Measurements from ENCODE around the gene ZMYND8.

Gene ZMYND8

GRCh38 chr20:47306755-47307370 lies 49.6 kb downstream of the ZMYND8 start:
- POLR2A ChIA-PET, result no interaction called here
- TF ChIP-seq, protein P1, sequence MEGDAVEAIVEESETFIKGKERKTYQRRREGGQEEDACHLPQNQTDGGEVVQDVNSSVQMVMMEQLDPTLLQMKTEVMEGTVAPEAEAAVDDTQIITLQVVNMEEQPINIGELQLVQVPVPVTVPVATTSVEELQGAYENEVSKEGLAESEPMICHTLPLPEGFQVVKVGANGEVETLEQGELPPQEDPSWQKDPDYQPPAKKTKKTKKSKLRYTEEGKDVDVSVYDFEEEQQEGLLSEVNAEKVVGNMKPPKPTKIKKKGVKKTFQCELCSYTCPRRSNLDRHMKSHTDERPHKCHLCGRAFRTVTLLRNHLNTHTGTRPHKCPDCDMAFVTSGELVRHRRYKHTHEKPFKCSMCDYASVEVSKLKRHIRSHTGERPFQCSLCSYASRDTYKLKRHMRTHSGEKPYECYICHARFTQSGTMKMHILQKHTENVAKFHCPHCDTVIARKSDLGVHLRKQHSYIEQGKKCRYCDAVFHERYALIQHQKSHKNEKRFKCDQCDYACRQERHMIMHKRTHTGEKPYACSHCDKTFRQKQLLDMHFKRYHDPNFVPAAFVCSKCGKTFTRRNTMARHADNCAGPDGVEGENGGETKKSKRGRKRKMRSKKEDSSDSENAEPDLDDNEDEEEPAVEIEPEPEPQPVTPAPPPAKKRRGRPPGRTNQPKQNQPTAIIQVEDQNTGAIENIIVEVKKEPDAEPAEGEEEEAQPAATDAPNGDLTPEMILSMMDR (IDR thresholded peaks at IDR 0.05; ENCODE audit: control extremely low read depth, extremely low read depth, low read depth, missing control alignments), result no peak
- no peak for DNase-seq (ENCODE audit: extremely low spot score)
- CTCF ChIA-PET, result interaction anchor here (0.7 to 1.6 kb wide), 2 partner anchors 34 to 77 kb away, joined by 3 to 4 read pairs; no protein-coding TSS in a partner anchor

DNA sequence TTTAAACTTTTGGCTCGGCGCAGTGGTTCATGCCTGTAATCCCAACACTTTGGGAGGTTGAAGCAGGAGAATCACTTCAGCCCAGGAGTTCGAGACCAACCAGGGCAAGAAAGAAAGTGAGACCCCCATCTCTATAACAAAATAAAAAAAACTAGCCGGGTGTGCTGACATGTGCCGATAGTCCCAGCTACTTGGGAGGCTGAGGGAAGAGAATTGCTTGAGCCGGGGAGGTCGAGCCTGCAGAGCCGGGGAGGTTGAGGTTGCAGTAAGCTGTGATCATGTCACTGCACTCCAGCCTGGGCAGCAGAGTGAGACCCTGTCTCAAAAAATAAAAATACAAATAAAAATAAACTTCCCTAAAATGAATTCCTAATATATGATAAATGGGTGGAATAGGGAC lies 50.4 kb downstream of the ZMYND8 start:
- TF ChIP-seq, protein P1 (IDR thresholded peaks at IDR 0.05; ENCODE audit: control extremely low read depth, extremely low read depth, low read depth, missing control alignments), result no peak
- CTCF ChIA-PET, result interaction anchor here (0.7 to 1.6 kb wide), 2 partner anchors 33 to 78 kb away, joined by 3 to 4 read pairs; no protein-coding TSS in a partner anchor
- POLR2A ChIA-PET, result no interaction called here
- DNase-seq (ENCODE audit: extremely low spot score), result no peak

DNA sequence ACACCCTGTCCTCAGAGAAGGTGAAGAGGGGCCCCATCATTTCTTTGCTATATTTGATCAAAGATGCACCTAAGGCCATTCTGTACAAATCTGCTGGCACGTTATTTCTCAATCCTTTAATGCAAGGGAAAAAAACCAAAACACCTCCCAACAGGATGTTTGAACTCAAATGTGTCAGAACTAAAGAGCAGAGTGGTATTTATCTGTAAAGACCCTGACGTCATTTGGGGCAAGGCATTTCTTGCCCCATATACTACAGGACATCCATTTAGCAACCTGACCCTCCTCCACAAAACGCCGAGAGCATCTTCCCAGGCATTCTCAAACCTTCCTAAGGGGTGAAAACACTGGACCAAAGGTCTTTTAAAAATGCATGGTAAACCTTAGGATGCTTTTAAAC lies 50.8 kb downstream of the ZMYND8 start:
- POLR2A ChIA-PET, result no interaction called here
- no peak for DNase-seq (ENCODE audit: extremely low spot score)
- TF ChIP-seq, protein P1 (IDR thresholded peaks at IDR 0.05; ENCODE audit: control extremely low read depth, extremely low read depth, low read depth, missing control alignments), result no peak
- CTCF ChIA-PET, result interaction anchor here (1.6 kb wide), 1 partner anchor 78 kb away, joined by 3 read pairs; no protein-coding TSS in a partner anchor

DNA sequence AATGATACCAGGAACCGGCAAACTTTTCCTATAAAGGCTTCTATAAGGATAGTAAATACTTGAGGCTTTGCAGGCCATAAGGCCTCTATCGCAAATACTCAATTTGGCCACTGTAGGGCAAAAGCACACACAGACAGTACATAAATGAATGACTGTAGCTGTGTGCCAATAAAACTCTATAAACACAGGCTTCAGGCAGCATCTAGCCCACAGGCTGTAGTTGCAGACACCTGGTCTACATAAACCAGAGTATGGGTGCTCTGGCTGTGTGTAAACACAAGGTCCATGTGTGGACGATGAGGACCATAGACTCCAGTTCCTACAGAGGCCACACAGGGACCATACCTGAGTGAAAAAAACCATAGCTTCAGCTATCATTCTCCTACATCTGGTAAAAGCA lies 52.2 kb downstream of the ZMYND8 start:
- TF ChIP-seq, protein P1 (IDR thresholded peaks at IDR 0.05; ENCODE audit: control extremely low read depth, extremely low read depth, low read depth, missing control alignments), result no peak
- no peak for DNase-seq (ENCODE audit: extremely low spot score)
- ChIA-PET CTCF (interaction anchor here (1.1 to 2.6 kb wide), 4 partner anchors 16 to 323 kb away, joined by 3 to 9 read pairs (median 6); no protein-coding TSS in a partner anchor), POLR2A (interaction anchor here (0.6 kb wide), 1 partner anchor 77 kb away, joined by 6 read pairs; no protein-coding TSS in a partner anchor)

DNA sequence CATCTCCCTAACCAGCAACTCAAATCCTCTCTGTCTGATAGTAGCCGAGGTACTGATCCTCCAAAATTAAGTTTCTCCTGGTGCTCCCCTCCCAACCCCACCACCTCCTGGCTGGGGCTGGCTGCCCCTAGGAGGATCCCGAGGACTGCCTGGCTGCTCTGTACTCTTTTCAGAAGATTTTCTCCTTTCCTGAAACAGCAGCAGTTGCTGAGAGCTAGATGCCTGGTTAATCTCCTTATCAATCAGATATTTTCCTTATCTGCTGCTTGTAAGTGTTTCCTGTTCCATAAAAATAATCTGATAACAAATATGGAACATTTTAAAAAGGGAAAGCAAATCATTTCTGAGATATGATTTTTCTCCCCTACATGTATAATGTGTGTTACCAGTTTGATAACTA lies 52.8 kb downstream of the ZMYND8 start:
- ChIA-PET CTCF (interaction anchor here (1.0 to 2.6 kb wide), 4 partner anchors 21 to 324 kb away, joined by 3 to 9 read pairs (median 4); no protein-coding TSS in a partner anchor), POLR2A (no interaction called here)
- no peak for DNase-seq (ENCODE audit: extremely low spot score)
- TF ChIP-seq, protein P1 (IDR thresholded peaks at IDR 0.05; ENCODE audit: control extremely low read depth, extremely low read depth, low read depth, missing control alignments), result no peak

- TF ChIP-seq, protein P1 (IDR thresholded peaks at IDR 0.05; ENCODE audit: control extremely low read depth, extremely low read depth, low read depth, missing control alignments), result no peak
- POLR2A ChIA-PET, result no interaction called here
- DNase-seq (ENCODE audit: extremely low spot score), result no peak
- CTCF ChIA-PET, result no interaction called here
Measured at GRCh38 chr20:47300071-47300470, 56.4 kb downstream of the ZMYND8 start.
